Activated T-cell treated with anti-CD3 and anti-CD28 coated beads, Interleukin-2, amount 50 U/mL, for 72 hours (primary cell): ENCODE data around the gene RAC3. TPM values are rescaled to one million over a fixed set of nuclear protein-coding genes. Genes with fewer than 3 reads are reported as not detected.

Source experiments
- ATAC-seq, 2 donors: fragments of 150-1000 bp; cut with Tn5 transposase; replicated peaks in 1 of 2; 2 replicates each; pipeline ENCODE4 v1.10.0; 2021; ENCODE audit warnings: moderate library complexity in 2 of 2, mild to moderate bottlenecking in 1 of 2
- DNase-seq, 2 donors: peaks; one replicate each; pipeline ENCODE4 v3.0.0; 2021 to 2022; ENCODE audit warnings: mixed read lengths in 1 of 2
- H3K27ac Mint-ChIP-seq: one replicate; pipeline ENCODE4 v1.8.0; 2022; ENCODE audit warnings: mild to moderate bottlenecking, moderate library complexity, mixed read lengths
- H3K27me3 Mint-ChIP-seq: one replicate; pipeline ENCODE4 v1.8.0; 2022; ENCODE audit warnings: low read depth, mixed read lengths
- H3K36me3 Mint-ChIP-seq, 2 donors: one replicate each; pipeline ENCODE4 v1.8.0; 2022; ENCODE audit warnings: mixed read lengths in 2 of 2, mild to moderate bottlenecking in 1 of 2; ENCODE audit not compliant: insufficient read depth in 2 of 2
- H3K4me1 Mint-ChIP-seq: one replicate; pipeline ENCODE4 v1.8.0; 2022; ENCODE audit warnings: low read depth, mixed read lengths
- H3K4me3 Mint-ChIP-seq, 2 donors: one replicate each; pipeline ENCODE4 v1.8.0; 2022; ENCODE audit warnings: mild to moderate bottlenecking in 2 of 2, mixed read lengths in 2 of 2, moderate library complexity in 2 of 2
- H3K9me3 Mint-ChIP-seq, 2 donors: one replicate each; pipeline ENCODE4 v1.8.0; 2022; ENCODE audit warnings: mixed read lengths in 2 of 2
- total RNA-seq, 2 donors: library from RNA; stranded (reverse); gene quantifications; one replicate each; pipeline ENCODE4 v1.2.3, GENCODE V29; 2022

RAC3 gene
- total RNA-seq, 2 donors from 2014 or later, result 8.5 to 13.1 TPM

GRCh38 chr17:82050152-82050760 is 18.8 kb downstream of the RAC3 start:
- Mint-ChIP-seq H3K27me3 (no peaks in the 10 kb centered on the region), H3K27ac (no peak overlapping the region), H3K4me3 (peak overlapping the region; percentile 92 to 95), H3K9me3 (no peaks in the 10 kb centered on the region), H3K4me1 (peaks cover 20% of the 10 kb centered on the region), H3K36me3 (no peaks in the 10 kb centered on the region)
- no peak for ATAC-seq
- DNase-seq, result no peak

GRCh38 chr17:82050761-82051641 is 19.5 kb downstream of the RAC3 start:
- Mint-ChIP-seq H3K9me3 (no peaks in the 10 kb centered on the region), H3K4me3 (peak overlapping the region; percentile 92 to 95), H3K27ac (peak overlapping the region; percentile 30), H3K36me3 (no peaks in the 10 kb centered on the region), H3K27me3 (no peaks in the 10 kb centered on the region), H3K4me1 (peaks cover 20% of the 10 kb centered on the region)
- ATAC-seq, result peak; percentile 33 to 39
- no peak for DNase-seq

- no peaks in the 10 kb centered on the region for H3K9me3 Mint-ChIP-seq
- peak within 1 kb of the TSS; percentile 30 for H3K27ac Mint-ChIP-seq
- peak within 1 kb of the TSS; percentile 92 to 95 for H3K4me3 Mint-ChIP-seq
- no peaks in the 10 kb centered on the region for H3K36me3 Mint-ChIP-seq
- ATAC-seq, result peak; percentile 91
- H3K27me3 Mint-ChIP-seq, result no peaks in the 10 kb centered on the region
- peak; percentile 87 to 89 for DNase-seq
- H3K4me1 Mint-ChIP-seq, result peaks cover 20% of the 10 kb centered on the region
Measured at GRCh38 chr17:82051776-82052637, 20.5 kb downstream of the RAC3 start, which contains the start of the genes GPS1 and RFNG. Gene GPS1 (plus strand): TSS chr17:82051898. CDS start chr17:82051932, 34 bp downstream. Gene RFNG (minus strand): TSS chr17:82051811. CDS start chr17:82051766, 45 bp downstream.

- Mint-ChIP-seq H3K36me3 (no peaks in the 10 kb centered on the region), H3K4me3 (peak overlapping the region; percentile 84 to 88), H3K4me1 (peaks cover 20% of the 10 kb centered on the region), H3K27me3 (no peaks in the 10 kb centered on the region), H3K9me3 (no peaks in the 10 kb centered on the region), H3K27ac (no peak overlapping the region)
- no peak for DNase-seq
- ATAC-seq, result no peak
Measured at GRCh38 chr17:82052638-82053059, 21.2 kb downstream of the RAC3 start.

GRCh38 chr17:82053130-82053529 is 21.7 kb downstream of the RAC3 start:
- Mint-ChIP-seq H3K36me3 (no peaks in the 10 kb centered on the region), H3K4me1 (peaks cover 20% of the 10 kb centered on the region), H3K27ac (no peak overlapping the region), H3K9me3 (no peaks in the 10 kb centered on the region), H3K4me3 (peak overlapping the region; percentile 84 to 88), H3K27me3 (no peaks in the 10 kb centered on the region)
- DNase-seq, result no peak
- ATAC-seq, result no peak

GRCh38 chr17:82053556-82054263 is 22.2 kb downstream of the RAC3 start:
- Mint-ChIP-seq H3K9me3 (no peaks in the 10 kb centered on the region), H3K27ac (no peak overlapping the region), H3K4me3 (peak overlapping the region; percentile 84 to 88), H3K27me3 (no peaks in the 10 kb centered on the region), H3K4me1 (peaks cover 20% of the 10 kb centered on the region), H3K36me3 (no peaks in the 10 kb centered on the region)
- no peak for DNase-seq
- ATAC-seq, result no peak

GRCh38 chr17:82054351-82055022 is 23.0 kb downstream of the RAC3 start:
- DNase-seq (no peak), ATAC-seq (no peak)
- peaks cover 20% of the 10 kb centered on the region for H3K4me1 Mint-ChIP-seq
- H3K4me3 Mint-ChIP-seq, result peak overlapping the region in 1 of 2 donors; percentile 17
- no peaks in the 10 kb centered on the region for H3K27me3 Mint-ChIP-seq
- no peaks in the 10 kb centered on the region for H3K36me3 Mint-ChIP-seq
- no peaks in the 10 kb centered on the region for H3K9me3 Mint-ChIP-seq
- no peak overlapping the region for H3K27ac Mint-ChIP-seq

- Mint-ChIP-seq H3K9me3 (no peaks in the 10 kb centered on the region), H3K27ac (no peak overlapping the region), H3K4me3 (peak overlapping the region in 1 of 2 donors; percentile 17), H3K27me3 (no peaks in the 10 kb centered on the region), H3K36me3 (peaks cover 0 to 2% of the 10 kb centered on the region in 2 donors), H3K4me1 (peaks cover 19% of the 10 kb centered on the region)
- DNase-seq, result no peak
- ATAC-seq, result no peak
Measured at GRCh38 chr17:82055023-82055964, 23.8 kb downstream of the RAC3 start.

- H3K27me3 Mint-ChIP-seq, result no peaks in the 10 kb centered on the region
- H3K36me3 Mint-ChIP-seq, result peaks cover 0 to 4% of the 10 kb centered on the region in 2 donors
- H3K4me1 Mint-ChIP-seq, result peaks cover 12% of the 10 kb centered on the region
- no peak overlapping the region for H3K27ac Mint-ChIP-seq
- ATAC-seq (no peak), DNase-seq (no peak)
- H3K4me3 Mint-ChIP-seq, result no peak overlapping the region
- no peaks in the 10 kb centered on the region for H3K9me3 Mint-ChIP-seq
Measured at GRCh38 chr17:82055965-82056728, 24.7 kb downstream of the RAC3 start.

GRCh38 chr17:82056729-82057621 is 25.5 kb downstream of the RAC3 start:
- Mint-ChIP-seq H3K4me1 (peaks cover 12% of the 10 kb centered on the region), H3K27me3 (no peaks in the 10 kb centered on the region), H3K36me3 (peaks cover 0 to 4% of the 10 kb centered on the region in 2 donors), H3K9me3 (no peaks in the 10 kb centered on the region), H3K4me3 (no peak overlapping the region), H3K27ac (no peak overlapping the region)
- no peak for DNase-seq
- no peak for ATAC-seq
